T-helper 9 cell (primary cell): Measurements from ENCODE around the gene BCAS3.

ENCODE experiments used
- DNase-seq: peaks from one replicate; pipeline ENCODE4 v3.0.0-alpha.2; 2020

Gene BCAS3

GRCh38 chr17:61208301-61209105, 530.9 kb downstream of the BCAS3 start:
- DNase-seq: no peak

GRCh38 chr17:61209106-61209439, 531.4 kb downstream of the BCAS3 start:
- no peak for DNase-seq

DNA sequence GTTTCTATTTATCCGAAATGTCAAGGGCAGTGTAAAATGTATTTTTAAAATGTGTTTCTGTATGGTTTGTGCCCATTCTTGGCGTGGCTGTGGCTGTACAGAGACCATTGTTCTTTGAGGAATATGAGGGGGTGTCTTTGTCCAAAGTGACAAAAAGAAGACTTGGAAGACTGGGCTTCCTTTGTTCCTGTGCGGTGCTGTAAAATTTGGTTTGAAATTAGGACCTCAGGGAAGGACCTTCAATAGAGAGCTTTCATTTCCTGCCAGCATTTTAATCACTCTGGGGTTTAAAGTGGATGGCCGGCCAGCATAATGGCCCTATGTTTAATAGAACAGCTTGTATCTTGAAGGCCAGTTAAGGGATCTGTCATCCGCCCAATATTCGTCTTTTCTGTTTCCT, 531.9 kb downstream of the BCAS3 start:
- DNase-seq: no peak

DNA sequence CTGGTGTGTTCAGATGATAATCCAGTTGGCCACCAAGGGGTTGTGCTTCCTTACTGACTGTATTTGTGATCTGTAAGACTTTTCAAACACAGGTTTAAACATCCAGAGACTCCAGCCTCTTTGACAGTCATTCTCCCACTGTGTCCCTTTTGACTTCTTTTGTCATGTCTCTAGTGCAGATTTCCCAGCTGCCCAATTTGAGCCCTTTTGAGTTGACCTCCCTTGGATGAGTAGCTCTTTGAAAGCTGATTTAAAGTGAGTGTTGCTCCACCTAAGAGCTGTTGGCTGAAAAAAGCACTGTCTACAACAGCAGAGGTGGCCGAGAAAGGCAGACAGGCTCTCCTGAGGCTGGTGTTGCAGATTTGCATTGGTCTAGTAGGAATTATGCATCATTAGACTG, 533.6 kb downstream of the BCAS3 start:
- DNase-seq: no peak

DNA sequence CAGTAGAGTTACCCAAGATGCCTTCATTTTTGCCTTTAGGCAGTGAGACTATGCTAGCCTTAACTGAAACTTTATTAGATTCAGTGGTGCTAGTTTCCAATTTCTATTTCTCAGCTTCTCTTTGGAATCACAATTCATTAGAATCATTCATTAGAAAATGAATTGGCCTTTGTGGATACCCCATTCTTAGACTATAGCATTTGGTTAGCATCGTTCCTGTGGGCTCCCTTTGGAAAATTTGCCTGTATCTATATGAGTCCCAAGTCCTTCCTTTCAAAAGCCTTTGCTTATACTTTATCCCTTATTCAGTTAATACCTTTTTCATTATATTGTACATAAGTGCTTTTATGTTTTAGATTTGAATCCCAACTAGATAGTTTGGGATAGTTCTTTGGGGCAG, 535.0 kb downstream of the BCAS3 start:
- no peak for DNase-seq

DNA sequence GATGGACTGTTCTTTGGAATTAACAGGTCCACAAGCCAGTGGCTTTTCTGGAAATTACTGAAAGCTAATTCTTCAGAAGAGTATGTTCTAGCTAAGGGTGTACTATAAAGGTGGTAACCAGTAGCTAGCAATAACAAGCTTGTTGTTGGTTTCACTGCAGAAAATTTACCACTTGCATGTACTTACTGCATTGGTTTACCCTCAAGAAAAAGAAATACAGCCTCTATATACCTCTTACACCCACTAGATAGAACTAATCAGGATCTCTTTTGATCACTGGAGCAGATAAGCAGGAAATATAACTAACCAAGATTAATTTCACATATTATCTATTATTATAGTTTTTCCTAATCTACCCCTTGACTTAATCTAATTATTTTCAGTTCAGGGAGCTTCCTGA, 537.1 kb downstream of the BCAS3 start:
- no peak for DNase-seq

DNA sequence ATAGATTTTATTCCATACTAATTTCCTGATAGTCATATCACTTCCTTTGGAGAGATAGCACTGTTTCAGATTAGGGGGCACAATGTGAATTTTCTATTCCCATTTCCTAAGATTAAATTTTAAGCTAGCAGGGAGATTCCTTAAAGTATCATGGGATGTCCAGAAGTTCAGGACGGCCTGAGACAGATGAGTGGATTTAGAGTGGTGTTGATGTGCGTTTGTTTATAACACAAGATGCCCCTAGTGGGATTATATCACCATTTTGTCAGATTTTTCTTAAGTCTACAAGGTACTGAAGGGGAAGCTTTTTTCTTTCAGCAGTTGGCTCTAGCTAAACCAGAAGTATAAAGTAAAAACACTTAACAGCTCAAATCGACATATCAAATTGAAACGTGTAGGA, 538.4 kb downstream of the BCAS3 start:
- no peak for DNase-seq

DNA sequence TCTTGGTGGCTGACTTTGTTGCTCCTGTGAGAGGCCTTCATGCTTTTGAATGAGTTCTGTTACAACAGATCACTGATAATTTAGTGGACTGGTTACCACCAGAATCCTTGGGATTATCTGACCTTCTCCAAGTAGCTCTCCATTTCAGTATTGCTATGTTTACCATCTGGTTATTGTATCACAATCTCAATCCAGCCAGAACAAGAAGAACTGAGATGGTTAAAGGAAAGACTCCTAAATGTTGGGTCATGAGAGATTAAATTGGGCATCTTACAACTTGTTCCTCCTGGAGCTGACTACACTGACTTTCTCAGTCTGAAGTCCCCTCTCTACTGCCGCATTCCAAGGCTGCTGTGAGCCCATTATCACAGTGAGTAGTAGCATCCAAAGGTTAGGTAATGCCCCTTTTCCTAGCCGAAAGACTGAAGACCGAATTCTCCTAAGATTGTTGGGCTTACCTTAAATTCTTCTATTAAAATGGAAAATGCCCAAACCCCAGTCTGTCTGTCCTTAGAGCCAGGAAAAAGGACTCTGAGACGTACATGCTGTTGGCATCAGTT, 540.3 kb downstream of the BCAS3 start:
- no peak for DNase-seq

GRCh38 chr17:61218438-61218837, 540.8 kb downstream of the BCAS3 start:
- no peak for DNase-seq

GRCh38 chr17:61219460-61219859, 541.8 kb downstream of the BCAS3 start:
- no peak for DNase-seq

DNA sequence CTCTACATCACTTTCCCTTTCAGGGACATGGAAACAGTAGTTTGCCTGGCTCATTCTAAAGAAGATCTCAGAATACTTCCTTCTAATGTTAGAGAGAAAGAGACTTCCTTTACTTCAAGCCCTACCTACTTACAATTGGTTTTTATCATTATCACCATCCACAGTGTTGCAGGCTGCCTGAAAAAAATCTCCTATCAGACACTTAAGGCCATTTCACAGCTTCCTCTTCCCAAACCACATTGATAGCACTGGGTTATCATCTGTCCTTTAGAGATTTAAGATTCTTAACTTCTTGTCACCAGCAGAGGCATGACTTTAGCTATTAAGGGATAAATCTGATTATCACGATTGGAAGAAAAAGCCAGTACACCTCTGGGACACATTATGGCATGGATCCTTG, 543.5 kb downstream of the BCAS3 start:
- DNase-seq: no peak

DNA sequence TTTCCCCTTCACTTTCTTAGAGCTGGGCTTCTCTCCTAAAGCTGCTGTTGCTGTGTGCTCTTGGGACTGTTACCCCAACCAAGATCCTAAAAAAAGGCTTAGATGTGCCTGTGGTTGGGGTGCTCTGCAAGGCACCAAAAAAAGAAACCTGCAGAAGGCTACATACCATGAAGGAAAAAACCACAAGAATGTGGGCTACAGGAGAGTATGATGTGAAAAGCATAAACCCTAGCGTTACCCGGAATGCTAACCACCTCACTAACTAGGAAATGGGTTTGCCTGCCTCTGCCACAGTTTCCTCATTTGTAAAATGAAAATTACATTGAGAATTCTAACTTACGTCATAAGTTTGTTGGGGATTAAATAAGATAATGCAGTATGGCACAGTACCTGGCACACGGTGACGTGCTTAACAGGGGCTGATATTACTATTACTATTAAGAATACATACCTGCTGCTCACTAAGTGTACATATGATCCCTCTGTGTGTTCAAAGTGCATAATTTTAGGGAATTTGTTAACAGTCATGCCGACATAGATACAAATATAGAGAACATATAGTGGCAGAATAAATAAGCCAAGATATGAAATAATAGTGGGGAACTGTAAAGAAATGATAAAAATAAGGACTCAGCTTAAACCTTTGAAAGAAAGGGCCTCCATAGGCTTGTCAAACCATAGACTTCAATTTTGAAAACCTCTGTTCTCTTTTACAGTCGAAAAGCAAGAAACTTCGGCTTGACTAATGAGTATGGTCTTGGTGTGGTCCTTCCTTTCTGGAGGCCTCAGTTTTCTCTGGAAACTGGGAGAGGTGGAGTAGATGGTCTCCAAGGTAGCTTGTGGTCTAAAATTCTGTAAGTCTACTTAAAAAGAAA, 544.2 kb downstream of the BCAS3 start:
- DNase-seq: no peak

DNA sequence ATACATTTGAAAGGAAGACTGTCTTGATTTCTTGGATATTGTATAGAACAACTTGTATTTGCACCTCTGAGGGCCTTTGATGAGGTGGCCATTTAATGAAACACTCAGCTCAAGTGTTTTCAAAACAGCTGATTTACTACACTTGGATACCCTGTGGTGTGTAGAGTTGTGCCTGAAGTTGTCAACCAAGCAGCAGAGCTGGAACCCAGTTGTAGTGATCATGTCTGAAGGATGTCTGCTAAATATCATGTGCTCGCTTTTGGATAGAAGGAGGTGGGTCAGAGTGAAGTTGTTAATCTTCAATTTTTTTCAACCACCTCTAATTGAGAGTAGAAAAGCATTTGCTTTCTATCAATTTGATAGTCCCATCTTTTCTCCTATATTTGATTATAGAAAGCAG, 546.1 kb downstream of the BCAS3 start:
- no peak for DNase-seq

- DNase-seq: no peak
Observed at GRCh38 chr17:61225178-61225882, 547.7 kb downstream of the BCAS3 start.

DNA sequence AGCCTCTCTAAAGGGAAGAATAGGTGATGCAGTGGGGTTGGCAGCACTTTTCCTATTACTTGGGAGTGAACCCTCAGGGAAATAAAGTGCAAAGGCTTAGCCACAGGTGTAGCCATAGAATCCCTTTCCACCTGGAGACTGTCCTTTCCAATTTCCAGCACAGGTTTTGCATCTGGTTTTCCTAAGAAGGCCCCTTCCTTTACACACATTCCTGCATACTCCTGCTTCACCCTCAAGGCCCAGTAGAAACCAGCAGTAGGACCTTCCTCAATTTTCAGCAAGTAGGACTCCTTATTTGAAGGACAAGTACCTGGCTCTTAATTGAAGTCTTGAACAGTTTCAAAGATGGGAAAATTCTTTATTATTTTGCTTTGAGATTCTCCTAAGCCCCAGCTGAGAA, 550.2 kb downstream of the BCAS3 start:
- DNase-seq: no peak

DNA sequence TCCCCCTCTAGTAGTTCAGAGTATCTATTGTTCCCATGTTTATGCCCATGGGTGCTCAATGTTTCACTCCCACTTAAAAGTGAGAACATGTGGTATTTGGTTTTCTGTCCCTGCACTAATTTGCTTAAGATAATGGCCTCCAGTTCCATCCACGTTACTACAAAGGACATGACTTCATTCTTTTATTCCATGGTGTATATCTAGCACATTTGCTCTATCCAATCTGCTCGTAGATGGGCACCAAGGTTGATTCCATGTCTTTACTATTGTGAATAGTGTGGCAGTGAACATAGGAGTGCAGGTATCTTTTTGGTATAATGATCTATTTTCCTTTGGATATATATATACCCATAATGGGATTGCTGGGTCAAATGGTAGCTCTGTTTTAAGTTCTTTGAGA, 552.8 kb downstream of the BCAS3 start:
- DNase-seq: no peak

- no peak for DNase-seq
Observed at GRCh38 chr17:61230972-61231820, 553.5 kb downstream of the BCAS3 start.

GRCh38 chr17:61232871-61233270, 555.2 kb downstream of the BCAS3 start:
- DNase-seq: no peak

DNA sequence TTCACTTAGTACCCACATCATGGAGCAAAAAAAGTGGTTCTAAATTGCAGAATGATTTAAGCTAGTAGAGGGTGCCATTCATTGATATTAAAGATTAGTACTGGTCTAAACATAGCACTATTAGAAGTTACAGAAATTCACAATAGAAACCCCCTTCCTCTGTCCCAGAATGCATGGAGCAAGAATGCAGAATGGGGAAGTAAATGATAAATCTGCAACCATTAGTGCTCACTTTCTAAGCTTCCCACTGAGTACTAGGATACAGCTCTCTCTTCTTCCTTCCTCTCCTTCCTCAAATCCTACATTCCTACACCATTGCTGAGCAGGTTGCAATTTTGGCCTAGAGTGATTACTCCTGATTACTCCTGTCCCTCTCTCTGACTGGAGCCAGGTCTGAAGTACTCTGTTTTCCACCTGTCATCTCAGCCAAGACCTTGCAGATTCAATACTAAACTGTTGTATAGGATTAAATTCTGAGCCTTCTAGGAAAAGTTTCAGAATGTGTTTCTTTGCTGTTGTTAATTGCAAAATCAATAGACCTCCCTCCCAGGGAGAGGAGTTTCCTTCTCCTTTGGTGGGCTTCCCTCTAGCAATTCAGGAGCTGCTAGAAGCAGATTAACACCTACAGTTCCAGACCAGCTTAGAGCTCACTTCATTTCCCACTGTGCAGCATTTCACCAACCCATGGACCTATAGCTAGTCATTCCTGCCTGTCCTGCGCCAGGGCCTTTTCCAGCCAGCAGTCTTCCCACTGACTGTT, 556.5 kb downstream of the BCAS3 start:
- DNase-seq: no peak

DNA sequence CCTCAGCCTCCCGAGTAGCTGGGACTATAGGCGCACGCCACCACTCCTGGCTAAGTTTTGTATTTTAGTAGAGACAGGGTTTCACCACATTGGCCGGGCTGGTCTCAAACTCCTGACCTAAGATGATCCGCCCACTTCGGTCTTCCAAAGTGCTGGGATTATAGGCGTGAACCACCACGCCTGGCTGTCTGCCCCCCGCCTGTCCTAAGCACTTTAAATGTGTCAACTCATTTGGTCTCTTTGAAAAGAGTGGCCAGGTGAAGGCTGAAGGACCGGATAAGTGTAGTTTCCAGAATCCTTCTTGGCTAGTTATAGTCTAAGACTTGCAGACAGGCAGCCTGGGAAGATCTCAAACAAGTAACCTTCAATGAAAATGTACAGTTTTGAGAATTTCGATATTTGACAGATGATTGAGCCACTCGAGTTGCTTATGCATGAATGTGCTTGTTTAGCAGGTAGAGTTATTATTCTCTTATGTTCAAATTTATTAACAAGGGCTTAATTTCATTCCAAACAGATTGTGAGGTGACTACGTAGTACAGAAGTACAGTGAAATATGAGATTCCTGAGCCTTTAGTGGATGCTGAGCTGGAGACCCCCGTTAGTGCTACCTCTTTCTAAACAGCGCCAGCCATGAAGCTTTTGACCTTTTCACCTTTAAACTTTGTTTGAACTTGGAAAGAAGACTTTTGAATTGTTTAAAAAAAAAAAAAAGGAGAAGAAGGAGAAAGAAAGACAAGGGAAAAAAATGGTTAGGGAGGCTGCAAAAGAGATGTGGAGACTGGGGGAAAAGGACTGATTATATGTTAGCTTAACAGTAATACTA, 557.6 kb downstream of the BCAS3 start:
- DNase-seq: no peak

DNA sequence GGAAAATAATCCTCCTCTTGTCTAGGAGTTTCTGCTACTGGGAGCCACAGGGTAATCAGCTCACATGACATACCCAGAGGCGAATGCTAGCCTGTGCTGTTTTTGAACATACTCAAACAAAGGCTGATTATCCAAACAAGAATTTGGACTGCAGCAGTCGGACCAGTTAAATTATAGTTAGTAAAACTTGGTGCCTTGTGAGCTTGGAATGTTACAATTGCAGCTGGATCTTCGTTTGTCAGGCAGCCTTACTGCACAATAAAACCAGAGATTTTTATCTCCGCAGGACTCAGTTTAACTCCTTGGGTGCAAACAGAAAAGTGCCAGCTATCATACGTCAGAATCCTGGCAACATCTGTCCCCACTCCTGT, 558.2 kb downstream of the BCAS3 start:
- no peak for DNase-seq
